PC-3 (cell line): ENCODE measurements around the gene ICAM2. TPM values are rescaled to one million over a fixed set of nuclear protein-coding genes. Genes with fewer than 3 reads are reported as not detected.

Experiments
- total RNA-seq: library from RNA; depleted of rRNA; stranded (reverse); fragments of >200 nt; gene quantifications from 2 replicates; pipeline ENCODE4 v1.2.3, GENCODE V29; 2014; rRNA removed

Gene ICAM2
- total RNA-seq, 1 experiment from 2014 or later: not detected

Other genes with a start within 250 kb of the ICAM2 start
- 147 and 163 TPM in 2 replicates for gene CCDC47, start 247.0 kb downstream of the ICAM2 start, total RNA-seq
- 72.4 and 89.0 TPM in 2 replicates for gene DDX42, start 246.5 kb downstream of the ICAM2 start, total RNA-seq
- 163 and 205 TPM in 2 replicates for gene PSMC5, start 193.2 kb downstream of the ICAM2 start, total RNA-seq
- gene FTSJ3, start 193.0 kb downstream of the ICAM2 start, total RNA-seq: 82.4 and 112 TPM in 2 replicates
- gene SMARCD2, start 177.9 kb downstream of the ICAM2 start, total RNA-seq: 152 and 156 TPM in 2 replicates
- gene CSH2, start 147.0 kb downstream of the ICAM2 start, total RNA-seq: not detected in 2 replicates
- not detected in 2 replicates for gene GH2, start 138.7 kb downstream of the ICAM2 start, total RNA-seq
- not detected in 2 replicates for gene CSH1, start 124.1 kb downstream of the ICAM2 start, total RNA-seq
- not detected in 2 replicates for gene CSHL1, start 109.4 kb downstream of the ICAM2 start, total RNA-seq
- not detected in 2 replicates for gene GH1, start 101.8 kb downstream of the ICAM2 start, total RNA-seq
- gene CD79B, start 88.3 kb downstream of the ICAM2 start, total RNA-seq: not detected in 2 replicates
- gene SCN4A, start 47.7 kb downstream of the ICAM2 start, total RNA-seq: 0.06 TPM in 1 of 2 replicates, not detected in the other
- 0.77 and 1.2 TPM in 2 replicates for gene PRR29, start 22.3 kb downstream of the ICAM2 start, total RNA-seq
- gene ERN1, start 109.5 kb upstream of the ICAM2 start, total RNA-seq: 13.5 and 17.9 TPM in 2 replicates
- 44.2 and 50.5 TPM in 2 replicates for gene TEX2, start 242.6 kb upstream of the ICAM2 start, total RNA-seq